Measurements from ENCODE around the gene DNAH12. TPM values are rescaled to one million over a fixed set of nuclear protein-coding genes. Genes with fewer than 3 reads are reported as not detected.

The DNAH12 gene
- total and polyA plus RNA-seq, 2 of the 13 experiments (the other 11 are each of a cell fraction or from before 2014, with no cell fraction given), result 0.11 TPM

GRCh38 chr3:57570878-57571277, 26.7 kb upstream of the DNAH12 start:
- no peak overlapping the region for H3K27ac ChIP-seq (ENCODE audit: extremely low read length, insufficient read depth, low read length)
- no peaks in the 10 kb centered on the region; a peak in 1 of 5 replicates for H3K27me3 ChIP-seq (ENCODE audit: control insufficient read depth in 1 of 2, insufficient read depth in 2 of 2, low read length in 2 of 2)
- no peaks in the 10 kb centered on the region for H3K9me3 ChIP-seq (ENCODE audit: low read length)
- H3K9ac ChIP-seq (ENCODE audit: insufficient read depth, low read depth, low read length), result no peak overlapping the region
- 97% methylated on average over 2 of the region's 2 CpGs for WGBS (ENCODE audit: low lambda C conversion rate)
- H3K36me3 ChIP-seq (replicated peaks in 1 of 2; ENCODE audit: control insufficient read depth in 1 of 2, insufficient read depth in 2 of 2, low read length in 2 of 2), result peaks cover 6 to 52% of the 10 kb centered on the region in 2 experiments
- CTCF ChIA-PET (ENCODE audit: low intra/inter-chr PET ratio, low total read pairs), result no interaction called here
- FAIRE-seq (no peak), DNase-seq (ENCODE audit: low spot score) (no peak), ATAC-seq (no peak)
- BruUV-seq (replicated peaks), result no TSS peak
- no peak overlapping the region for H3K4me2 ChIP-seq (ENCODE audit: low read depth, low read length)
- TF ChIP-seq HHEX (CRISPR knock-in tag; IDR thresholded peaks at IDR 0.05), result no peak
- TF ChIP-seq RBM22 (optimal IDR thresholded peaks at IDR 0.05; ENCODE audit: low read length), result peak; percentile 51
- TF ChIP-seq HNRNPK (IDR thresholded peaks at IDR 0.05; ENCODE audit: low read depth, low read length, poor library complexity, severe bottlenecking), result peak; percentile 62
- H3K4me3 ChIP-seq (replicated peaks in 1 of 3; ENCODE audit: insufficient read depth in 1 of 3, low read depth in 2 of 3, low read length in 3 of 3), result no peak overlapping the region
- POLR2A ChIA-PET, result interaction anchor here (0.7 to 1.1 kb wide), 2 partner anchors 16 to 177 kb away, joined by 3 to 4 read pairs; no protein-coding TSS in a partner anchor
- H3K79me2 ChIP-seq (ENCODE audit: insufficient read depth, low read length), result peaks cover 5% of the 10 kb centered on the region
- in situ Hi-C loops (cut with HindIII; ENCODE audit: extremely low pct_ligation_motif_present, low pct_unique_long_range_greater_than_20kb) (no loop called here), intact Hi-C loops (cut with micrococcal nuclease; ENCODE audit: unreplicated experiment) (no loop called here)
- H4K20me1 ChIP-seq (ENCODE audit: insufficient read depth, low read length), result peaks cover 18% of the 10 kb centered on the region; the same call in 1 of the 2 replicates
- no peak overlapping the region for H2AFZ ChIP-seq (ENCODE audit: low read length)
- no peaks in the 10 kb centered on the region for H3K4me1 ChIP-seq (ENCODE audit: insufficient read depth, low read length)

- BruUV-seq (replicated peaks), result no TSS peak
- intact Hi-C loops (cut with micrococcal nuclease; ENCODE audit: unreplicated experiment), result no loop called here
- Histone ChIP-seq H3K9me3 (ENCODE audit: low read length) (no peaks in the 10 kb centered on the region), H3K4me3 (replicated peaks in 1 of 3; ENCODE audit: insufficient read depth in 1 of 3, low read depth in 2 of 3, low read length in 3 of 3) (no peak overlapping the region), H3K4me2 (ENCODE audit: low read depth, low read length) (no peak overlapping the region), H3K36me3 (replicated peaks in 1 of 2; ENCODE audit: control insufficient read depth in 1 of 2, insufficient read depth in 2 of 2, low read length in 2 of 2) (peaks cover 6 to 48% of the 10 kb centered on the region in 2 experiments), H2AFZ (ENCODE audit: low read length) (no peak overlapping the region), H3K79me2 (ENCODE audit: insufficient read depth, low read length) (peaks cover 3% of the 10 kb centered on the region), H3K27ac (ENCODE audit: extremely low read length, insufficient read depth, low read length) (no peak overlapping the region), H3K4me1 (ENCODE audit: insufficient read depth, low read length) (no peaks in the 10 kb centered on the region), H4K20me1 (ENCODE audit: insufficient read depth, low read length) (0 out of 2 replicates have a peak, but pooled peaks cover 12% of the 10 kb centered on the region), H3K9ac (ENCODE audit: insufficient read depth, low read depth, low read length) (no peak overlapping the region), H3K27me3 (ENCODE audit: control insufficient read depth in 1 of 2, insufficient read depth in 2 of 2, low read length in 2 of 2) (no peaks in the 10 kb centered on the region; a peak in 1 of 5 replicates)
- FAIRE-seq, result no peak
- in situ Hi-C loops (cut with HindIII; ENCODE audit: extremely low pct_ligation_motif_present, low pct_unique_long_range_greater_than_20kb), result no loop called here
- WGBS (ENCODE audit: low lambda C conversion rate), result 91% methylated on average over 6 of the region's 6 CpGs
- ChIA-PET CTCF (ENCODE audit: low intra/inter-chr PET ratio, low total read pairs) (no interaction called here), POLR2A (interaction anchor here (0.7 to 1.1 kb wide), 5 partner anchors 8 to 210 kb away, joined by 3 to 4 read pairs (median 4); no protein-coding TSS in a partner anchor)
- ATAC-seq, result peak; percentile 15; the same call in 2 of the 3 replicates
- no peak for DNase-seq (ENCODE audit: low spot score)
- TF ChIP-seq ZFP37 (CRISPR knock-in tag; IDR thresholded peaks at IDR 0.05; ENCODE audit: borderline replicate concordance) (no peak), BCL3 (CRISPR knock-in tag; IDR thresholded peaks at IDR 0.05) (no peak), ZNF550 (CRISPR knock-in tag; IDR thresholded peaks at IDR 0.05; ENCODE audit: borderline replicate concordance) (no peak), PHF5A (CRISPR knock-in tag; IDR thresholded peaks at IDR 0.05; ENCODE audit: low read depth, unreplicated experiment) (no peak), NRL (CRISPR knock-in tag; IDR thresholded peaks at IDR 0.05; ENCODE audit: borderline replicate concordance) (no peak), SPEN (CRISPR knock-in tag; IDR thresholded peaks at IDR 0.05; ENCODE audit: low read depth) (no peak), HMG20B (CRISPR knock-in tag; conservative IDR thresholded peaks at IDR 0.05) (no peak), RBFOX2 (IDR thresholded peaks at IDR 0.05; ENCODE audit: low read depth, low read length) (0 out of 2 replicates have a peak, but pooled peaks have one; percentile 18), MED1 (CRISPR knock-in tag; IDR thresholded peaks at IDR 0.05) (no peak), ZBTB33 (CRISPR knock-in tag; IDR thresholded peaks at IDR 0.05) (0 out of 2 replicates have a peak, but pooled peaks have one; percentile 47), MTA3 (CRISPR knock-in tag; IDR thresholded peaks at IDR 0.05) (no peak), SSRP1 (CRISPR knock-in tag; IDR thresholded peaks at IDR 0.05) (no peak), POLR2AphosphoS2 (IDR thresholded peaks at IDR 0.05; ENCODE audit: low read depth, low read length) (peak; percentile 77; the same call in 1 of the 2 replicates)
These were observed 25.8 kb upstream of the DNAH12 start for GRCh38 chr3:57569859-57570450.

Measured in HepG2 (cell line).